Bronchus fibroblast of lung (primary cell): ENCODE measurements around the gene QRFP. TPM values are rescaled to one million over a fixed set of nuclear protein-coding genes. Genes with fewer than 3 reads are reported as not detected.

ENCODE experiments used
- total RNA-seq: library from RNA; depleted of rRNA; stranded (reverse); fragments of >200 nt; gene quantifications from 2 replicates; pipeline ENCODE4 v1.2.3, GENCODE V29; 2015

The QRFP gene, protein sequence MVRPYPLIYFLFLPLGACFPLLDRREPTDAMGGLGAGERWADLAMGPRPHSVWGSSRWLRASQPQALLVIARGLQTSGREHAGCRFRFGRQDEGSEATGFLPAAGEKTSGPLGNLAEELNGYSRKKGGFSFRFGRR
- total RNA-seq: not detected in 2 replicates

DNA sequence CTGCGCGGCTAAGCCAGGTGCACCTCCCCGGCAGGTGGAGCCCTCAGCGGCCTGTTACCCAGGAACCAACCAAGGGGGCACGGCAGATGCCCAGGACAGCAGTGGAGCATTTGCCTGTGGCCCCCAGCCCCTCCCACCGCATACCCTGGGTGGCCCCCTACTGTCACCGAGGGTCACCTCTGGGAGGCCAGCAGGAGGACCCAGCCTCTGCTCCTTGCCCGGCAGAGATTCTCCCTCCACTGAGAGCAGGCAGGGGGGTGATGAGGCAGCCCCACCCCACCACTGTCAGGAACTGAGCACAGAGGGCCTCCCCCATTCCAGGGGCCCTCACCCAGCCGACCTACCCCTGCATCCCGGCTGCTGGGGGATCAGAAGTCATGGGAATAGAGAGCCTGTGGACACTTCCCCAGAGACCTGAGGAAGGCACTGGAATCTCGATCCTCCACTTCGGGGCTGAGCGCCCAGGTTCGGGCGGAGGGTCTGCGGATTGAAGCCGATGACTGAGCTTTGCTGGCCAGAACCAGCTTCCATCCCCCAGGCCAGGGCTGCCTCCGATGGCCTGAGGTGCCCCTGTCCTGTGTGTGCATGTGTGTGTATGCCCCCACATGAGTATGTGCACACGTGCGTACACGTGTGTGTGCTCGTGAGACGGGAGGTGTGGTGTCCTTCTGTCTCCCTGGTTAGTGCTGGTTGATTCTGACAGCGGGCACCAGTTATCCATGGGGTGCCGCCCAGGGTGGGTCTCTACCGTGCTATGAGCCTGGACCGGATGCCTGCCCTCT lies at the start of gene QRFP:
Gene QRFP, minus strand, starts transcription at position 580 of the 782 bp plus-strand sequence. CDS start 2,974 bp downstream, outside the sequence.

DNA sequence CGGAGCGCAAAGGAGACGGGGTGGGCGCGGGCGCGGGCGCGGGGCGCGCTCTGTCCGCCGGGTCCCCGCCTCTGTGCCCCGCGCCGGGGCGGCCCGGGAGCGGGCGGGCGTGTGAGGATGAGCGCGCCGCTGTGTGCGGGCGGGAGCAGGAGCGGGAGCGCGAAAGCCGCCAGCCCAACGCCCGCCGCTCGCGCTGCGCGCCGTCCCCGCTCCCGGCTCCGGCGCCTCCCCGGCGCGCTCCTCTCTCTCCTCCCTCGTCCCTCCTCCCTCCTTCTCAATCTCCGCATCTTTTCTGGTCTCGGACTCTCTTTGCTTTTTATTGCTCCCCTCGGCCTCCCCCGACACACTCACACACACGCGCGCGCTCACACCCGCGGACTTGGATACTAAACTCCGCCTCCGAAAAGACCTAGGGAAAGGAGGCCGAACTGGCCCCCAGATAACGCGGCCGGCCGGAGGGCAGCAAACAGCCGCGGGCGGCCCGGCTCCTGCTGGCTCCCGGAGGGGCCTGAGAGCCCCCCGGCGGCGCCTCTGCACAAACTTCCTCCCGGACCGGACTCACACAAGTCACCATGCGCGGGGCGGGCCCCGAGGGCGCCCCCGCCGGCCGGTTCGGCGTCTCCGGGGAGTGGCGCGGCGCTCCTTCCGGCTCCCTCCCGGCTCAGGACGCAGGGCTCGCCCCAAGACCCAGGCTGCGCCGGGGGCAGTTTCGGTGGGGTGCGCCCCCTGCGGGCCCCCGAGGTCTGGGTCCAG lies 42.2 kb upstream of the QRFP start, which contains the start of gene FIBCD1:
Gene FIBCD1, minus strand, starts transcription at position 596 of the 753 bp plus-strand sequence. CDS start 640 bp downstream, outside the sequence.

Other genes with a start within 250 kb of the QRFP start
- under 0.01 TPM in 1 of 2 replicates, not detected in the other for gene PRDM12, start 232.2 kb downstream of the QRFP start, total RNA-seq
- 37.6 and 52.8 TPM in 2 replicates for gene EXOSC2, start 203.0 kb downstream of the QRFP start, total RNA-seq
- gene ABL1, start 61.6 kb downstream of the QRFP start, total RNA-seq: 47.0 and 47.2 TPM in 2 replicates
- gene FIBCD1, start 42.4 kb upstream of the QRFP start, total RNA-seq: 7.9 and 11.1 TPM in 2 replicates
- gene LAMC3, start 112.4 kb upstream of the QRFP start, total RNA-seq: 0.74 and 1.0 TPM in 2 replicates
- gene AIF1L, start 199.7 kb upstream of the QRFP start, total RNA-seq: under 0.01 and 0.30 TPM in 2 replicates
- gene NUP214, start 228.8 kb upstream of the QRFP start, total RNA-seq: 19.3 and 21.1 TPM in 2 replicates